SK-N-SH (cell line): Measurements from ENCODE around the gene INSC. TPM values are rescaled to one million over a fixed set of nuclear protein-coding genes. Genes with fewer than 3 reads are reported as not detected.

ENCODE experiments used
- CTCF ChIA-PET: fragments of 300-600, 350-600 bp; formaldehyde crosslinking; extraction: SDS; loops from one replicate; lab custom pipeline; 2021; lab: Yijun Ruan, JAX
- POLR2A ChIA-PET: fragments of 350-600 bp; sonication (Branson Sonifier 250); formaldehyde crosslinking; extraction: SDS; loops from one replicate; lab custom pipeline; 2020; ENCODE audit warnings: antibody characterized with exemption, inconsistent platforms; lab: Yijun Ruan, JAX
- DNase-seq: peaks from one replicate; pipeline ENCODE4 v3.0.0; 2012
- H2AFZ ChIP-seq: fragments of 200-600 bp; sonication (generic); 2 replicates; pipeline ENCODE4 v1.8.1; 2016; ENCODE audit warnings: antibody characterized with exemption, mild to moderate bottlenecking, low read depth
- H3F3A ChIP-seq: fragments of 200-600 bp; sonication (generic); replicated peaks from 2 replicates; pipeline ENCODE3; 2016; ENCODE audit warnings: antibody characterized with exemption, mild to moderate bottlenecking; ENCODE audit not compliant: insufficient read depth
- H3K27ac ChIP-seq, 2 experiments: fragments of 200-500 bp in 1 of 2; fragments of 200-600 bp in 1 of 2; sonication (Bioruptor generic) in 1 of 2; sonication (generic), shearing (Covaris generic) in 1 of 2; 2 replicates each; pipeline versions ENCODE4 v1.5.1 to v1.6.1; 2014 to 2016; ENCODE audit warnings: low read depth in 2 of 2, inconsistent platforms in 1 of 2, low read length in 1 of 2, mild to moderate bottlenecking in 1 of 2, mixed read lengths in 1 of 2
- H3K27me3 ChIP-seq: fragments of 200-600 bp; sonication (generic), shearing (Covaris generic); 2 replicates; pipeline ENCODE4 v1.6.1; 2016; ENCODE audit warnings: mixed run types; ENCODE audit not compliant: insufficient read depth
- H3K36me3 ChIP-seq, 2 experiments: fragments of 200-500 bp in 1 of 2; fragments of 200-600 bp in 1 of 2; sonication (Bioruptor generic) in 1 of 2; sonication (generic) in 1 of 2; replicated peaks in 1 of 2; 2 replicates each; pipeline versions ENCODE3 to v1.5.1; 2014 to 2016; ENCODE audit warnings: low read length in 1 of 2, mild to moderate bottlenecking in 1 of 2; ENCODE audit not compliant: insufficient read depth in 2 of 2, control insufficient read depth in 1 of 2
- H3K4me1 ChIP-seq, 2 experiments: fragments of 200-500 bp in 1 of 2; fragments of 200-600 bp in 1 of 2; sonication (Bioruptor generic) in 1 of 2; sonication (generic), shearing (Covaris generic) in 1 of 2; 2 replicates each; pipeline versions ENCODE4 v1.5.1 to v1.6.1; 2014 to 2016; ENCODE audit warnings: low read depth in 1 of 2, low read length in 1 of 2, mixed run types in 1 of 2; ENCODE audit not compliant: insufficient read depth in 2 of 2, control insufficient read depth in 1 of 2
- H3K4me2 ChIP-seq: fragments of 200-600 bp; sonication (generic), shearing (Covaris generic); 2 replicates; pipeline ENCODE4 v1.6.1; 2017; ENCODE audit warnings: mixed run types
- H3K4me3 ChIP-seq, 2 experiments: fragments of 200-500 bp in 1 of 2; fragments of 200-600 bp in 1 of 2; sonication (Bioruptor generic) in 1 of 2; sonication (generic), shearing (Covaris generic) in 1 of 2; 2 replicates each; pipeline versions ENCODE4 v1.5.1 to v1.8.1; 2014 to 2016; ENCODE audit warnings: low read depth in 2 of 2, inconsistent platforms in 1 of 2, low read length in 1 of 2, mild to moderate bottlenecking in 1 of 2, mixed read lengths in 1 of 2, moderate library complexity in 1 of 2
- H3K79me2 ChIP-seq: fragments of 200-600 bp; sonication (generic); 2 replicates; pipeline ENCODE4 v1.8.1; 2017; ENCODE audit warnings: mild to moderate bottlenecking; ENCODE audit not compliant: insufficient read depth
- H3K9ac ChIP-seq: fragments of 200-600 bp; sonication (generic); 2 replicates; pipeline ENCODE4 v1.6.1; 2017; ENCODE audit warnings: mixed run types
- H3K9me2 ChIP-seq: fragments of 200-600 bp; sonication (generic); 2 replicates; pipeline ENCODE4 v1.6.1; 2017; ENCODE audit warnings: mixed run types
- H3K9me3 ChIP-seq: fragments of 200-600 bp; sonication (generic); 2 replicates; pipeline ENCODE4 v1.6.1; 2017; ENCODE audit warnings: mixed run types, mild to moderate bottlenecking, moderate library complexity
- H4K20me1 ChIP-seq: fragments of 200-600 bp; sonication (generic); 2 replicates; pipeline ENCODE4 v1.6.1; 2017; ENCODE audit warnings: mild to moderate bottlenecking, mixed run types; ENCODE audit not compliant: insufficient read depth
- CHD2 ChIP-seq: fragments of 150-350 bp; IDR thresholded peaks from 2 replicates; pipeline ENCODE4 v1.6.1; 2018; ENCODE audit warnings: low read length; ENCODE audit not compliant: partially characterized antibody
- CTCF ChIP-seq: fragments of 200-600 bp; sonication (generic); IDR thresholded peaks from 2 replicates; pipeline ENCODE4 v1.6.1; 2017; ENCODE audit warnings: antibody characterized with exemption, mild to moderate bottlenecking, moderate library complexity
- ELF1 ChIP-seq: IDR thresholded peaks from 2 replicates; pipeline ENCODE4 v1.4.0; 2012
- EP300 ChIP-seq, 2 experiments: IDR thresholded peaks; 2 replicates each; pipeline versions ENCODE4 v1.4.0 to v1.6.1; 2012; ENCODE audit warnings: borderline replicate concordance in 1 of 2, low read depth in 1 of 2, low read length in 1 of 2
- EZH2phosphoT487 ChIP-seq: fragments of 200-600 bp; sonication (generic); IDR thresholded peaks from 2 replicates; pipeline ENCODE4 v1.6.1; 2017; ENCODE audit warnings: low read depth, mixed run types, mild to moderate bottlenecking, antibody characterized with exemption, moderate library complexity, borderline replicate concordance
- FOSL2 ChIP-seq: IDR thresholded peaks from 2 replicates; pipeline ENCODE4 v1.4.0; 2012; ENCODE audit warnings: low read depth, mild to moderate bottlenecking, moderate library complexity, borderline replicate concordance
- GABPA ChIP-seq: IDR thresholded peaks from 2 replicates; pipeline ENCODE4 v1.4.0; 2012; ENCODE audit warnings: low read depth, mild to moderate bottlenecking
- GATA2 ChIP-seq: sonication (generic); formaldehyde crosslinking; IDR thresholded peaks from 2 replicates; pipeline ENCODE4 v1.5.0; 2020; ENCODE audit warnings: mild to moderate bottlenecking, missing genetic modification reagents
- JUND ChIP-seq: IDR thresholded peaks from 2 replicates; pipeline ENCODE4 v1.4.0; 2012
- MAX ChIP-seq: IDR thresholded peaks from 2 replicates; pipeline ENCODE4 v1.4.0; 2012; ENCODE audit warnings: low read depth
- MEF2A ChIP-seq: IDR thresholded peaks from 2 replicates; pipeline ENCODE4 v1.4.0; 2012; ENCODE audit warnings: low read depth, borderline replicate concordance
- MXI1 ChIP-seq: IDR thresholded peaks from 2 replicates; pipeline ENCODE4 v1.6.1; 2012; ENCODE audit warnings: mild to moderate bottlenecking, low read depth, low read length, improper control_type of control experiment
- NFIC ChIP-seq: IDR thresholded peaks from 2 replicates; pipeline ENCODE4 v1.4.0; 2012; ENCODE audit warnings: borderline replicate concordance
- NRF1 ChIP-seq: IDR thresholded peaks from 2 replicates; pipeline ENCODE4 v1.6.1; 2012; ENCODE audit warnings: low read depth, mild to moderate bottlenecking, low read length
- RAD21 ChIP-seq: IDR thresholded peaks from 2 replicates; pipeline ENCODE4 v1.6.1; 2012; ENCODE audit warnings: mild to moderate bottlenecking, low read length
- RCOR1 ChIP-seq: fragments of 150-350 bp; IDR thresholded peaks from 2 replicates; pipeline ENCODE4 v1.6.1; 2017; ENCODE audit warnings: antibody characterized with exemption, low read length
- REST ChIP-seq: IDR thresholded peaks from 2 replicates; pipeline ENCODE4 v1.6.1; 2012; ENCODE audit warnings: mild to moderate bottlenecking, low read depth, low read length, moderate library complexity
- SIN3A ChIP-seq: IDR thresholded peaks from 2 replicates; pipeline ENCODE4 v1.6.1; 2012; ENCODE audit warnings: low read depth, mild to moderate bottlenecking, low read length, moderate library complexity, borderline replicate concordance
- SMC3 ChIP-seq: IDR thresholded peaks from 2 replicates; pipeline ENCODE4 v1.6.1; 2012; ENCODE audit warnings: low read depth, low read length, improper control_type of control experiment
- TCF12 ChIP-seq: IDR thresholded peaks from 2 replicates; pipeline ENCODE4 v1.4.0; 2012
- USF1 ChIP-seq: IDR thresholded peaks from 2 replicates; pipeline ENCODE4 v1.4.0; 2012; ENCODE audit warnings: low read depth, borderline replicate concordance
- USF2 ChIP-seq: fragments of 150-350 bp; IDR thresholded peaks from 2 replicates; pipeline ENCODE4 v1.6.1; 2017; ENCODE audit warnings: antibody characterized with exemption, low read length, low read depth, borderline replicate concordance
- YY1 ChIP-seq: IDR thresholded peaks from 2 replicates; pipeline ENCODE4 v1.4.0; 2012; ENCODE audit warnings: low read depth, mild to moderate bottlenecking
- WGBS: methylation state at CpG from one replicate; pipeline ENCODE4 v1.1.6; 2017; ENCODE audit warnings: low lambda C conversion rate; 5-methylcytosine and 5-hydroxymethylcytosine counted together
- polyA plus RNA-seq, 3 experiments: library from polyadenylated mRNA; depleted of rRNA; stranded (reverse); fragments of >200 nt; gene quantifications; 2 replicates each; pipeline ENCODE4 v1.2.3, GENCODE V29; 2012

INSC gene
- polyA plus RNA-seq, 1 of the 3 experiments (the other 2 are of a cell fraction): not detected

- Histone ChIP-seq H3K36me3 (no peaks in the 10 kb centered on the region), H3K9me2 (no peaks in the 10 kb centered on the region), H2AFZ (no peak overlapping the region), H3K27ac (no peak overlapping the region), H3K4me2 (no peak overlapping the region), H3K27me3 (no peaks in the 10 kb centered on the region), H3K79me2 (no peaks in the 10 kb centered on the region), H4K20me1 (no peaks in the 10 kb centered on the region), H3F3A (no peaks in the 10 kb centered on the region), H3K4me1 (peaks cover 0 to 14% of the 10 kb centered on the region in 2 experiments; a peak in 1 of 4 replicates), H3K9ac (no peak overlapping the region), H3K4me3 (no peak overlapping the region), H3K9me3 (no peaks in the 10 kb centered on the region)
- TF ChIP-seq USF2 (no peak), MAX (no peak), NRF1 (no peak), RCOR1 (no peak), GABPA (no peak), RAD21 (no peak), EP300 (IDR thresholded peaks at IDR 0.05; ENCODE audit: borderline replicate concordance in 1 of 2, low read depth in 1 of 2, low read length in 1 of 2) (no peak), ELF1 (no peak), GATA2 (no peak), CHD2 (no peak), SMC3 (no peak), USF1 (no peak), YY1 (no peak), JUND (no peak), NFIC (no peak), SIN3A (no peak), MEF2A (no peak)
- CTCF ChIA-PET: interaction anchor here (0.9 kb wide), 1 partner anchor 15 kb away, joined by 3 read pairs; no protein-coding TSS in a partner anchor
- DNase-seq: no peak
- POLR2A ChIA-PET: no interaction called here
These were observed 177.2 kb downstream of the INSC start for GRCh38 chr11:15291885-15292284.

- Histone ChIP-seq H3K4me1 (peaks cover 0 to 9% of the 10 kb centered on the region in 2 experiments; a peak in 1 of 4 replicates), H3K9ac (no peak overlapping the region), H3K36me3 (no peaks in the 10 kb centered on the region), H3K9me2 (no peaks in the 10 kb centered on the region), H3K27ac (no peak overlapping the region), H3K4me2 (no peak overlapping the region), H3K79me2 (no peaks in the 10 kb centered on the region), H3K27me3 (no peaks in the 10 kb centered on the region), H4K20me1 (no peaks in the 10 kb centered on the region), H2AFZ (no peak overlapping the region), H3K9me3 (no peaks in the 10 kb centered on the region), H3K4me3 (no peak overlapping the region), H3F3A (no peaks in the 10 kb centered on the region)
- 20% methylated on average over 1 of the region's 1 CpG for WGBS
- ChIA-PET POLR2A (no interaction called here), CTCF (interaction anchor here (2.1 kb wide), 1 partner anchor 18 kb away, joined by 8 read pairs; no protein-coding TSS in a partner anchor)
- DNase-seq: no peak
- TF ChIP-seq SIN3A (no peak), CHD2 (no peak), EZH2phosphoT487 (no peak), CTCF (no peak), TCF12 (no peak), REST (no peak), FOSL2 (no peak), ELF1 (no peak), GABPA (no peak), MXI1 (no peak)
These were observed 179.4 kb downstream of the INSC start for GRCh38 chr11:15293975-15294620.
